Lung (tissue), 12 donors: Measurements from ENCODE around the gene SRSF6. TPM values are rescaled to one million over a fixed set of nuclear protein-coding genes. Genes with fewer than 3 reads are reported as not detected.
A peak's percentile ranks its signal among the peaks of the same experiment; 100 is the strongest.
"Not testable (repeated sequence)": the region's sequence is repeated elsewhere in the genome, so short reads cannot be mapped to it uniquely, and the experiment has no call there.

Experiments
- ATAC-seq: fragments of 200-7000 bp; cut with Tn5 transposase; one replicate; pipeline ENCODE4 v1.9.1; 2020; ENCODE audit warnings: moderate number of reproducible peaks; ENCODE audit not compliant: insufficient read depth, low FRiP score
- DNase-seq, 3 donors: peaks; one replicate each; pipeline ENCODE4 v3.0.0-alpha.2; 2013 to 2017
- H3K27ac ChIP-seq, 2 donors: one replicate each; pipeline ENCODE4 v1.5.1; 2013; ENCODE audit warnings: mild to moderate bottlenecking in 2 of 2, moderate library complexity in 2 of 2, control low read depth in 1 of 2, inconsistent platforms in 1 of 2, low read depth in 1 of 2, low read length in 1 of 2
- H3K27me3 ChIP-seq, 3 donors: one replicate each; pipeline ENCODE4 v1.5.1; 2013; ENCODE audit warnings: low read length in 2 of 3; ENCODE audit not compliant: control insufficient read depth in 3 of 3, insufficient read depth in 3 of 3
- H3K36me3 ChIP-seq, 4 donors: one replicate each; pipeline ENCODE4 v1.5.1; 2013; ENCODE audit warnings: low read length in 4 of 4, mild to moderate bottlenecking in 1 of 4, moderate library complexity in 1 of 4; ENCODE audit not compliant: control insufficient read depth in 4 of 4, insufficient read depth in 4 of 4
- H3K4me1 ChIP-seq, 5 donors: one replicate each; pipeline ENCODE4 v1.5.1; 2013; ENCODE audit warnings: low read length in 5 of 5, mild to moderate bottlenecking in 2 of 5, moderate library complexity in 1 of 5; ENCODE audit not compliant: control insufficient read depth in 5 of 5, insufficient read depth in 5 of 5
- H3K4me3 ChIP-seq: one replicate; pipeline ENCODE4 v1.5.1; 2013; ENCODE audit warnings: mild to moderate bottlenecking, control low read depth, moderate library complexity
- H3K9ac ChIP-seq, 2 donors: one replicate each; pipeline ENCODE4 v1.5.1; 2013; ENCODE audit warnings: low read length in 2 of 2, control low read depth in 1 of 2; ENCODE audit not compliant: insufficient read depth in 1 of 2
- H3K9me3 ChIP-seq, 4 donors: one replicate each; pipeline ENCODE4 v1.5.1; 2013; ENCODE audit warnings: low read length in 3 of 4, mild to moderate bottlenecking in 1 of 4, moderate library complexity in 1 of 4; ENCODE audit not compliant: control insufficient read depth in 4 of 4, insufficient read depth in 3 of 4
- CTCF ChIP-seq: IDR thresholded peaks from 2 replicates; pipeline ENCODE4 v1.5.1; 2012; ENCODE audit warnings: mild to moderate bottlenecking; ENCODE audit errors: control extremely low read depth, extremely low read depth
- WGBS, 2 donors: extraction: QIAGEN DNeasy Blood & Tissue Kit; methylation state at CpG; one replicate each; pipeline ENCODE4 v1.1.7; 2013; 5-methylcytosine and 5-hydroxymethylcytosine counted together
- polyA plus RNA-seq, 2 donors: library from polyadenylated mRNA; stranded (reverse); fragments of 200-250 nt; gene quantifications; one replicate each; pipeline ENCODE4 v1.2.1, GENCODE V29; 2013
- total RNA-seq, 2 donors: library from RNA; depleted of rRNA in 1 of 2; stranded (reverse); fragments of >200 nt in 1 of 2; gene quantifications; one replicate each; pipeline ENCODE4 v1.2.1, GENCODE V29; 2014 to 2021
- donor health status: control.
- donor health status: control.
- donor health status: Bipolar disorder and iron deficiency.
- donor health status: healthy.
- donor health status: DM: yes; HTN: yes; CAD: no.

SRSF6 gene
- total and polyA plus RNA-seq, 4 donors = 61.9 to 102 (median 94.5) TPM

DNA sequence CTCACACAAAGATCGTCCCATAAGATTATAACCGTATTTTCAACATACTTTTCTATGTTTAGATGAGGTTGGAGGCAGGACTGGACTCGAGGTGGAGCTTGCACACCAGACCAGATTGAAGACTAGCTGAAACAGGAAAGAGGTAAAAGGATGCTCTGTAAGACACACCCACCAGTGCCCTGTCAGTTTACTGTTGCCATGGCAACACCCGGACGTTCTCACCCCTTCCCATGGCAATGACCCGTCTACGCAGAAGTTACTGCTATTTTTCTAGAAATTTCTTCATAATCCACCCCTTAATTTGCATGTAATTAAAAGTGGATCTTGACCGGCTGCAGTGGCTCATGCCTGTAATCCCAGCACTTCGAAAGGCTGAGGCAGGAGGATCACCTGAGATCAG is 13.6 kb upstream of the SRSF6 start:
- Histone ChIP-seq H3K4me3 (no peak overlapping the region), H3K36me3 (no peaks in the 10 kb centered on the region), H3K4me1 (no peaks in the 10 kb centered on the region), H3K27ac (no peak overlapping the region), H3K9ac (no peak overlapping the region), H3K27me3 (peaks cover 0 to 4% (median 2%) of the 10 kb centered on the region in 3 donors), H3K9me3 (peaks cover 0 to 2% (median 0%) of the 10 kb centered on the region in 4 donors)
- DNase-seq (no peak), ATAC-seq (no peak)
- TF ChIP-seq CTCF = no peak
- 67 to 70% methylated on average over 9 of the region's 9 CpGs for WGBS, 2 donors

- DNase-seq = peak in 2 of 3 donors; percentile 20 to 35
Measured at GRCh38 chr20:43446361-43446879, 11.3 kb upstream of the SRSF6 start.

GRCh38 chr20:43448431-43448747 is 9.3 kb upstream of the SRSF6 start:
- not testable (repeated sequence) for H3K4me1 ChIP-seq, H3K9me3 ChIP-seq, H3K27me3 ChIP-seq, H3K36me3 ChIP-seq, ATAC-seq, H3K9ac ChIP-seq, DNase-seq, H3K27ac ChIP-seq, H3K4me3 ChIP-seq
- 13 to 30% methylated on average over 4 of the region's 4 CpGs for WGBS, 2 donors

More at GRCh38 chr20:43446361-43446879, 11.3 kb upstream of the SRSF6 start:
- Histone ChIP-seq H3K36me3 (no peaks in the 10 kb centered on the region), H3K27me3 (peaks cover 0 to 9% (median 2%) of the 10 kb centered on the region in 3 donors), H3K4me3 (no peak overlapping the region), H3K9me3 (peaks cover 0 to 2% (median 0%) of the 10 kb centered on the region in 4 donors), H3K9ac (no peak overlapping the region), H3K4me1 (no peaks in the 10 kb centered on the region), H3K27ac (no peak overlapping the region)
- no peak for TF ChIP-seq CTCF
- ATAC-seq = no peak
- 56 to 60% methylated on average over 6 of the region's 6 CpGs for WGBS, 2 donors

GRCh38 chr20:43448748-43449535 is 8.8 kb upstream of the SRSF6 start:
- ATAC-seq (no peak), DNase-seq (peak; percentile 19 to 56 (median 45))
- peaks cover 0 to 7% (median 3%) of the 10 kb centered on the region in 3 donors for H3K27me3 ChIP-seq
- H3K9me3 ChIP-seq = peaks cover 0 to 2% (median 0%) of the 10 kb centered on the region in 4 donors
- 31% methylated on average over 9 of the region's 9 CpGs for WGBS, 2 donors
- H3K27ac ChIP-seq = no peak overlapping the region
- H3K4me3 ChIP-seq = no peak overlapping the region
- no peaks in the 10 kb centered on the region for H3K4me1 ChIP-seq
- peak; percentile 46 for TF ChIP-seq CTCF
- H3K36me3 ChIP-seq = no peaks in the 10 kb centered on the region
- no peak overlapping the region for H3K9ac ChIP-seq
